GM21723 (cell line): ENCODE data around the gene HSFY2.
"Not testable (repeated sequence)": the region's sequence is repeated elsewhere in the genome, so short reads cannot be mapped to it uniquely, and the experiment has no call there.

Source experiments
- ATAC-seq: cut with Tn5 transposase; IDR thresholded peaks from one replicate; pipeline ENCODE4 v1.9.1; 2021; ENCODE audit warnings: mild to moderate bottlenecking, moderate library complexity; ENCODE audit not compliant: unreplicated experiment

Gene HSFY2

GRCh38 chrY:18773635-18774034 lies at the start of gene HSFY2:
Gene HSFY2 (minus strand): TSS chrY:18773735. CDS start chrY:18773618, 117 bp downstream.
- not testable (repeated sequence) for ATAC-seq

GRCh38 chrY:18815751-18816150 lies 42.2 kb upstream of the HSFY2 start:
- ATAC-seq, result not testable (repeated sequence)

- not testable (repeated sequence) for ATAC-seq
Measured at GRCh38 chrY:18788757-18789406, 15.3 kb upstream of the HSFY2 start.

GRCh38 chrY:18754077-18754476 lies 19.5 kb downstream of the HSFY2 start:
- not testable (repeated sequence) for ATAC-seq

GRCh38 chrY:18753133-18753815 lies 20.3 kb downstream of the HSFY2 start:
- ATAC-seq, result not testable (repeated sequence)

GRCh38 chrY:18723714-18724113 lies 49.8 kb downstream of the HSFY2 start:
- not testable (repeated sequence) for ATAC-seq
